Activated gamma-delta T cell (primary cell): Measurements from ENCODE around the gene CA10.

Source experiments
- DNase-seq: peaks from one replicate; lab custom pipeline; 2025; lab: John Stamatoyannopoulos, UW

The CA10 gene

GRCh38 chr17:51677875-51678274, 480.6 kb downstream of the CA10 start:
- DNase-seq = no peak

GRCh38 chr17:51676691-51677487, 481.6 kb downstream of the CA10 start:
- DNase-seq = no peak

- DNase-seq = no peak
Observed at GRCh38 chr17:51674579-51675255, 483.8 kb downstream of the CA10 start.

DNA sequence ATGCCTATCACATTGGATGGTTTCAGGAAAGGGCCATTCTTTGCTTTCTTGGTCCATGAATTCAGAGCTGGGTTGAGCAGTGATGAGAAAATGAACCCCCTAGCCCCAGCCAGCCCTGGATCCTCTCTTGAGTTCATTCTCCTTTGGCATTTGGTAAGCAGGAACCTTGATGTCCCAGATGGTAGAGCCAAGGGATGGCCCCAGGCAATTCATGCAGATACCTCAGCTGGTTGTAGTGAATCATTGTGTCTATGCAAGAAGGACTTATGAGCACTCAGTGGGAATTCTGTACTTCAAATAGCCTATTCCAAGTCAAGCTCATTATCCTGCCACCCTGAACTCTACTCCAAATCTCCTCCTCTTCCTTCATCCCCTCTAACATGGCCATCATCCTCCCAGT, 485.4 kb downstream of the CA10 start:
- DNase-seq = no peak

- DNase-seq = no peak
Observed at GRCh38 chr17:51672065-51672464, 486.4 kb downstream of the CA10 start.

DNA sequence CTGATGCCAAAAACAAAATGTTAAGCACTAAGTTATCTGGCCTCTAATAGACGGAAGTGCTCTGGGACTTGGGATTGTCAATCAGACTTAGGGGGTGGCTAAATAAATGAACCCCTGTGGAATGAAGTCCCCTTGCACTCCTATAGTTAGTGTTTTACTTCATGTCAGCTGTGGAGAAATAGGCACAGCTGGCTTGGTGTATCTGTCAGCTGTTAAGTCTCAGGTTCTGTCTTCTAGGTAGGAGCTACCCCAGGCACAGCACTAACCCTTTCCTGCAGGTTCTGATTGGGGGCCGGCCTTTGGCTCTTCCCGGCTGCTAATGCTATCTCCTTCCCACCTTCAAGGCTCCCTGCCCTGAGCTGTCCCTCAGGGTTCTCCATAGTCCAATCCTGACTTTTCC, 487.6 kb downstream of the CA10 start:
- no peak for DNase-seq

DNA sequence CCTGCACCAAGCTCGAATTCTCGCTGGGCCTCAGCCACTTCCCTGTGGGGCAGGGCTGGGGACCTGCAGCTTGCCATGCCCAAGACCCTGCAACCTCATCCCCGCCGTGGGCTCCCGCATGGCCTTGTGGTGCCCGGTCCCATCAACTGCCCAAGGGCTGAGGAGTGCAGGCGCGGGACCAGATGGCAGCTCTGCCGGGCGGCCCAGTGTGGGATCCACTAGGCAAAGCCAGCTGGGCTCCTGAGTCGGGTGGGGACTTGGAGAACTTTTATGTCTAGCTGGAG, 489.6 kb downstream of the CA10 start:
- DNase-seq = peak; percentile 8

- peak; percentile 8 for DNase-seq
Observed at GRCh38 chr17:51668155-51668962, 490.2 kb downstream of the CA10 start.

DNA sequence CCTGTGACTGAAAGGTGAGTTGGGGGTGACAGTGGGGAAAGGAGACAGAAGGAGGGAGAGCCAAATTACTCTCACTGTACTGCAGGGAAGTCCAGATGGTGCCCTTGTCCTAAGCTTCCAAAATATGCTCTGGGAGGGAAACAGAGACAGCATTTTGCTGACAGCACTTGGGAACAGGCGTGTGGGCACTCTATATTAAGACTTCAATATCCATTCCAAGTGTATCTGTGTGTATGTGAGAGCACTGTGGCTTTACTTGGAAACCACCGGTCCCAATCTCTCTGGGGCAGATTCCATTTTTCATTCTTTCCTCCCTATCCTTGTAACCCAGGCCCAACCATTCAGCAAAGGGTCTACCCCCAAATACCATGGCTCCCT, 490.8 kb downstream of the CA10 start:
- DNase-seq = no peak

- DNase-seq = no peak
Observed at GRCh38 chr17:51666971-51667705, 491.4 kb downstream of the CA10 start.

- no peak for DNase-seq
Observed at GRCh38 chr17:51662204-51663056, 496.1 kb downstream of the CA10 start.

DNA sequence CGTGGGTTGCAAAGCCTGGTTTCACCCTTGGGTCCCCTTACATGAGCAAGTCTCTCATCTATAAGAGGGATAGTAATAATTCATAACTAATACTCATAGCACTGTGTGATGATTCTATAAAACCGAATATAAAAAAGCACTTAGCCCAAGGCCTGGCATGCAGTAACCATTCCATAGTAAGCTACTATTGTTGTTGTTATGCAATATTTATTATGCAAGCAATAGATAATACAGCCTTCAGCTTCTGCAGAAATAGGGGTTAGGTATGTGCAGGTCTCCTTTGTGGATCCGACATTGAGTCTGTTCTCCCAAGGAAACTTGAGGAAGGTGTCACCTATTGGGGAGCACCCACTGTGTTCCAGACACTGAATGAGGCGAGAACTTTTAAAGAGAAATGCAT, 497.1 kb downstream of the CA10 start:
- no peak for DNase-seq

- DNase-seq = no peak
Observed at GRCh38 chr17:51660266-51660665, 498.2 kb downstream of the CA10 start.

DNA sequence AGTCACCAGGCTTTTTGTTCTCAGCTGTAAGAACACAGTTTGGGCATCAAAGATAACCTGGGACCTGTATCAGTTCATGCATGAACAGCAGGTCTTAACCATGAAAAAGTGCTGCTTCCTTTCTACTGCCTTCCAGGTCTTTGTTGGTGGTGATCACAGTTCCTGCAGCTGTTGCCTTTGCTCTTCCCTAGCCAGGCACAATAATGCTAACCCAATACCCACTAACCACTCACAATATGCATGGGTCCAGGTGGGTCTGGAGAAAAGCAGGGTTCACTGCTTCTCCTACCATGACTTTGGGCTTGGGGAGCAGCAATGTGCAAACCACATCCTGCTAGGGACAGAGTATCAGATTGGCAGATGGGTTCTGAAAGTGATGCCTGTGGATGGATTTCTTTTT, 501.3 kb downstream of the CA10 start:
- DNase-seq = no peak

- no peak for DNase-seq
Observed at GRCh38 chr17:51653878-51654277, 504.6 kb downstream of the CA10 start.

- no peak for DNase-seq
Observed at GRCh38 chr17:51652529-51652928, 506.0 kb downstream of the CA10 start.

DNA sequence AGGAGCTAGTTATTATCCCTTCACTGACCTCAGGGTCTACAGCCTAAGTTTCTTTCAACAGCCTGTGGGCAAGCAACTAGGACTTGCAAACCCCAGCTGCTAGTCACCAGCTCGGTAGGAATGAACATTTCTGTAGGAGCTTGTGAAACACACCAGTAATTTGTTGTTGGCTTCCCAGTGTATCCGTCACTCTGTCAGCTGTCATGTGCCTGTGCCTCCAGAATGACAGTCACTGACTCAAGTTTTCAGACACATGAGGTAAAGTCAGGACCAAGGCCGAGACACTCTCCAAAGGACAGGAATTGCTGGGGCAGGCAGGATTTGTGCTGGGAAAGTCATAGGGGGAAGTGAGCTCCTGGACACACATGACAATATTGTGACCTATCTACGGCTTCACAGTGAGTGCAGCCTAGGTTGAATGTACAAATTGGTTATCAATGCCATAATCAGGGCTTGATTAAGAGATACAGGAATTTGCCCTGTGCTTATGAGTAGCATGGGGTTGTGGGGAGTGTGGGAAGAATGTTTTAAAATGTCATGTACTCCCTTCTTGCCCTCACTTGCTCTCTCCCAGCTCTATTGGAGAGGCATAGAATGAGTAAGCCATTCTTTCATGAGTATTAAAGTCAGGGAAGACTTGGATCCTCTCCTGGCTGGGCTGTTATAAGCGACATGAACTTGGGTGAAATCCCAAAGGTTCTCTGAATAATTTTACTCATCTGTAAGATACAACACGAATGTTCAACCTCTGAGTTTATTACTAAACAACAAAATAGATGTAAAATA, 506.8 kb downstream of the CA10 start:
- no peak for DNase-seq

DNA sequence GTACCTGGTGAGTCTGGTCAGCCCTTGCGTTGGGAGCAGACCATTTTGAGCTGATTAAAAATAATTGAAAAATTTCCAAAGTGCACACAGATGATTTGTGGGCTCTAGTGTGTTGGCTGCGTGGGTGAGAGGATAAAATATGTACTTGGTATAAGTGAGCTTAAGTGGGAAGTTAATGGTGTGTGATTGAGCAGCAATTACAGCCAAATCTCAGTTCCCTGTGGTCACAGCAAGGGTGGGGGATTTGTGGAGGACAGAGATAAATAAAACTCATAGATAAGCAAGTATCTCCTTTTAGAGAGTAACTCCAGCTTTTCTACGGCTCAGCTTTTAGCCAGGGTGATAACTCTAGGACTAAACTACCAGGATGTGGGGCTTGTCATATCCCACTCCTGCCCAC, 507.7 kb downstream of the CA10 start:
- no peak for DNase-seq

- no peak for DNase-seq
Observed at GRCh38 chr17:51650202-51650601, 508.3 kb downstream of the CA10 start.

DNA sequence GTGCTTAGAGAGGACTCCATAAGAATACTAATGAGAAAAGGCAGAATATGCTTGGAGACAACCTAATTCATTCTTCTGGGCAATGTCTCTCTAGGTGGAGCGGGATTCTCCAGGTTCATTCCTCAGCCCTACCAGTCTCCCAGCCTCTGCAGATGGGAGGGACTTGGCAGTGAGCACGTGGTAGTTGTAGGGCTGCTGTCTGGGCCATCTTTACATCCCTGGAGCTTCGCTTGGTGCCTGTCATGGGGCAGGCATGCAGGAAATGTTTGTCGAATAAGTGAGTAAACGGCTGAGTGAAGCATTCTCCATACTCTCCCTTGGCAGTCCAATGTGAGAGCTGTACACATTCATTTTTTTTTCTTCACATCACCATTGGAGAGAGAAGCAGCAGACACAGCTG, 510.7 kb downstream of the CA10 start:
- no peak for DNase-seq

DNA sequence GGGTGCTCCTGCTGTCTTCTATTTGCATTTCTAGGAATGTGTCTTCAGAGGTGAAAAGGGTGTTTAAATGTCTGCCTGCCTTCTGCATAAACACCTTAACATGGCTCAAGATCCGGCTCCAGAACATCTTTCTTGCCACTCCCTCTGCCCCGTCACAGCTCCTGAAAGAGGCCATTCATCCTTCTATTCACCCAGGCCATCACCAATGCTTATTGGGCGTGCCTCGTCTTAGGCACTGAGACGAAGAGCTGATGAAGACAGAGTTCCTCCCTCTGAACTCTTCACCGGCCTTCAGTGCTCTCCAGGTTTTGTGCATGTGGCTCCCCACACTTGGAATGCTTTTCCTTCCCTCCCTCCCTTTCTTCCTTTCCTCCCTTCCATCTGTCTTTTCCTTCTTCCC, 511.4 kb downstream of the CA10 start:
- DNase-seq = no peak
